Measurements from ENCODE around the gene RNF14.
A peak's percentile ranks its signal among the peaks of the same experiment; 100 is the strongest.

RNF14 gene

DNA sequence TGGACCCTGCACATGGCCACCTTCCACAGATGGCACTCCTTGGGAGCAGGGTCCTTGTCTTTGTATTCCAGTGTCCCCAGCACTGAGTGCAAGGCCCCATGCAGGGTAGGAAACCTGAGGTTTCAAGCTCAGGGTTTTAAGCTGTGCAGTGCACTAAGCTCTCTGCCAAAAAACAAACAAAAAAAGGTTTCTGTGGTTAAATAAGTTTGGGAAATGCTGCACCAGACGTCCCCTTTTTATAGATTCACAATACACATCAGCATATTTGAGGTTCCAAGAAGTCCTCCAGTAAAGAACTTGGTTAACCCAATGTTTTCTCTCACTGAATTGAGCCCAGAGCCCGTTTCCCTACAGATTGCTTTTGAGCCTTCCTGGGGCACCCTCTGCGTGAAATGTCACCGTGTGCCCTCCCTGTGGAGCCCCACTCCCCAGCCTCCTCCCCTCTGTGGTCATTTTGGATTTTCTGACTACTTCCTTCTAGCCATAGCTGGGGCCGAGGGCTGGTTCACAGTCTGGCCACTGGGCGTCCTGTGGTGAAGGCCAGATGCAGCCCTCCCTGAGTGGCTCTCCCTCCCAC is 28.1 kb upstream of the RNF14 start:
- H3K36me3 Mint-ChIP-seq: peaks cover 17 to 27% of the 10 kb centered on the region in 2 donors
- peak overlapping the region; percentile 75 for H3K27ac Mint-ChIP-seq
- ATAC-seq (replicated peaks) (peak; percentile 29 to 47), DNase-seq (no peak)
- H3K9me3 Mint-ChIP-seq: no peaks in the 10 kb centered on the region
- no peak overlapping the region for H3K4me3 Mint-ChIP-seq
- no peaks in the 10 kb centered on the region for H3K27me3 Mint-ChIP-seq
- peaks cover 3 to 11% of the 10 kb centered on the region in 2 donors for H3K4me1 Mint-ChIP-seq

DNA sequence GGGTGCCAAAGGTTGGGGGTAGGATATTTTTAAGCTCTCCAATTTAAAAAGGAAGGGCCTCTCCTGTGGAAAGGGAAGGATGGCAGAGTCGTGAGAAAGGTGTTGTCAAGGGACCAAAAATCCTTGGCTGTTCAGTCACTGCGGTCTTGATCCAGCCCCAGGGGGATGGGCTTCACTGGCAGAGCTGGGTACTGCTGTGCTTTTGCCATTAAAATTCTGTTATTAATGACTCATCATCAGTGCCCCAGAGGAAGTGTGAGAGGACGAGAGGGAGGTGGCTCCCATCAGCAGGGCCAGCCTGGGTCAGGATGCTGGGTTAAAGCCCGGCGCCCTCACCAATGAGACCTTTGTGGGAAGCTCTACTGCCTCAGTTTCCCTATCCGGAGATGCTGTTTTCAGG is 27.6 kb upstream of the RNF14 start:
- H3K27ac Mint-ChIP-seq: peak overlapping the region; percentile 75
- H3K4me1 Mint-ChIP-seq: peaks cover 3 to 11% of the 10 kb centered on the region in 2 donors
- no peak for DNase-seq
- ATAC-seq (replicated peaks): peak; percentile 31 to 39
- H3K27me3 Mint-ChIP-seq: no peaks in the 10 kb centered on the region
- peaks cover 14 to 24% of the 10 kb centered on the region in 2 donors for H3K36me3 Mint-ChIP-seq
- no peaks in the 10 kb centered on the region for H3K9me3 Mint-ChIP-seq
- H3K4me3 Mint-ChIP-seq: no peak overlapping the region

DNA sequence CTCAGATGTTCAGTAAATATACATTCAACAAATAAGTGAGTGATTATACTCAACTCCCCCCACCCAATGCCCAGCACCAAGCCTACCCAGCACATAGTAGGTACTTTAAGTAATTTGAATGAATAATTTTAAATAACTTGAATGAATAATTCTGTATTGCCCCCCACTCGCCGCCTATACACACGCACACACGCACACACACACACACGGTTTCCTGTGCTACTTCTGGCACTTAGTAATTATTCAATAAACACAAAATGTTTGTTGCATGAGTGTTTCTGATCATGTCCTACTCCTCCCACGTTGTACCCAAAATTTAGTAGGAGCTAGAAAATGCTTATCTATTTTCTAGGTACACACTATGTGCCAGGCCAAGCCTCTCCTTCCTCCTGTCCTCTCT is 27.1 kb upstream of the RNF14 start:
- DNase-seq (no peak), ATAC-seq (replicated peaks) (no peak)
- peaks cover 14 to 24% of the 10 kb centered on the region in 2 donors for H3K36me3 Mint-ChIP-seq
- no peaks in the 10 kb centered on the region for H3K27me3 Mint-ChIP-seq
- peaks cover 3 to 11% of the 10 kb centered on the region in 2 donors for H3K4me1 Mint-ChIP-seq
- no peak overlapping the region for H3K27ac Mint-ChIP-seq
- no peaks in the 10 kb centered on the region for H3K9me3 Mint-ChIP-seq
- H3K4me3 Mint-ChIP-seq: no peak overlapping the region

DNA sequence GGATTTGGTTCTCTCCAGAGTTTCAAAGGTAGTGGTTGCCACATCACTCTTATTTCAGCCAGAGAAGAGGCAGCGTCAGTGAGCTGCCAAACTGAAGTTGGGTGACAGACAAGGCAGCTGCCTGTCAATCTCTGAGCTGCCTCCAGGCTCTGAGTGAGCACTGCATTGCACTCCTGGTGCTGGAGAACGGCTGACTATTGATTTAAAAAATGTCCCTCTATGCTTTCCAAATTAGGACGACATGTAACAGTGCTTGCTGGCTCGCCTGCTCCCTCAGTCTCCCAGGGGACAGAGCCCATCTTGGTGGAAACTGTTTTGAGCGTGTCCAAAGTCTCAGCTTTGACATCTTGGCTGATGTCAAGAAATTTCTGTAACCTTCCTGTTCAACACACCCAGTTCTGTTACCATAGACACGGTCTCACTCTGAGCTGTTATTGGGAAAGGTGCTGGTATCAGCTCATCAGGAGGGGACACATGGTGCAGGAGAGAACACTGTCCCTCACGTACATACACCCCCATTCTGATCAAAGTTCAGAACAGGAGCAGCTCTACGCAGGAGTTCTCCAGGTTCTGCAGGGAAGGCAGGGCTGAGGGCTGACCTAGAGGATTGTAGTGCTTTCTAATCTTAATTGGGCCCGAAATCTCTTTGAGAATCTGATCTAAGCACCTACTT is 26.6 kb upstream of the RNF14 start:
- no peak overlapping the region for H3K4me3 Mint-ChIP-seq
- no peaks in the 10 kb centered on the region for H3K27me3 Mint-ChIP-seq
- H3K27ac Mint-ChIP-seq: no peak overlapping the region
- H3K4me1 Mint-ChIP-seq: peaks cover 3 to 11% of the 10 kb centered on the region in 2 donors
- ATAC-seq (replicated peaks): no peak
- no peak for DNase-seq
- H3K9me3 Mint-ChIP-seq: no peaks in the 10 kb centered on the region
- H3K36me3 Mint-ChIP-seq: peaks cover 10 to 19% of the 10 kb centered on the region in 2 donors

DNA sequence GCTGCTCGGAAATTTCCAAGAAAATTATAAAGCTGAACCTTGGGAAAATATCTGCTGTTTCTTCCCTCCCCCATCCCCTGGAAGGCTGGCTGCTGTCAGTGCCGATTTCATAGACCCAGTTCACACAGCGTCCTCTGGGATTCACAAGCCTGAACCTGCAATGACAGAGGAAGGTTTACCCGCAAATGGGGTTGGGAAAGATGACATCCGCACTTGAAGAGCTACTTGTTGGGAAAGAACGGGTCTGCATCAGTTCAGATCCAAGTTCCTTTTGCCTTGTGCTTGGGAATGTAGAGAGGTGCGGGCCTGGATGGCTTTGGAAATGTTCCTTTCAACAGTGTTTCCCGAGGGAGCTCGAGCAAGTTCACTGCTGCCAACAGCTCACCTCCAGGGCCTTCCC is 24.8 kb upstream of the RNF14 start:
- H3K27me3 Mint-ChIP-seq: no peaks in the 10 kb centered on the region
- H3K36me3 Mint-ChIP-seq: peaks cover 10 to 19% of the 10 kb centered on the region in 2 donors
- DNase-seq (no peak), ATAC-seq (replicated peaks) (no peak)
- no peak overlapping the region for H3K27ac Mint-ChIP-seq
- H3K4me1 Mint-ChIP-seq: peaks cover 3 to 11% of the 10 kb centered on the region in 2 donors
- no peak overlapping the region for H3K4me3 Mint-ChIP-seq
- H3K9me3 Mint-ChIP-seq: no peaks in the 10 kb centered on the region

DNA sequence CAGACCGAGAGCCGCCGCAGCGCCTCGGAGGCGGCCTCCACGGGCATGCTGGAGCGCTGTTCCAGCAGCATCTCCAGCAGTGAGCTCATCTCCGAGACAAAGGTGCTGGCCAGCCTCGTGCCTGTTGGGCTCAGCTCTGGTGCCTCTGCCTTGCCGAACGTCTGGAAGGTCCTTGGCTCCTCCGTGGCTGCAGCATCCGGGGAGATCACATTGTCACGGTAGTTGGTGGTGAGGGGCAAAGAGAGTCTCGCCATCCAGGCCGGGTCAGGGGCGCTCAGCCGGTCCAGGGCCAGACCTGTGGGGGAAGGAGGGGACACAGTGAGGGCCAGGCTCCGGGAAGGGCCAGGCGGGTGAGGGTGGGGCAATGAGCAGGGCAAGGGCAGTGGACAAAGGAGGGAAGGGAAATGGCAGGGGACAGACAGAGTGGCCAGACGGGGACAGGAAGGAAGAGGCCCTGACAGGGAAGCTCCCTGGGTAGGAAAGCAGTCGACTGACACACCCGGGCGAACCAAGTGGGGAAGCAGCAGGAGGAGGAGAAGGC is 23.3 kb upstream of the RNF14 start:
- Mint-ChIP-seq H3K27me3 (no peaks in the 10 kb centered on the region), H3K4me1 (peaks cover 3 to 9% of the 10 kb centered on the region in 2 donors)
- ATAC-seq (replicated peaks): no peak

DNA sequence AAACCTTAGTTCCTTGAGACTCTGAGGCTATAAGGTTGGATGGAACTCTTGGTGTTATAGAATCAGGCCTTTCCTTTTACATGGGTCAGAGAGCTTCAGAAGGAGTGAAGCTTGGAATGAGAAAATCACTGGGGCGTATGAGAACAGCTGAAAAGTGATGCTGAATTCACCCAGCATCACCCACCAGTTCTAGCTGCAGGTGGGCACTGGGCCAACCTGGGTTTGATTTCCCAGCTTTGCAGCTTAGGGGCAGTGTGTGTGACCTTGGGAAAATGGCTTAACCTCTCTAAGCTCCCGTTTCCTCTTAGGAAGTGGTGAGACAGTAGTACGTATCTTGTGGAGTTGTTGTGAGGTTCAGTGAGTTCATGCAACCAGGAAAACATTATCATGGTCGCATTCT is 21.6 kb upstream of the RNF14 start:
- no peak for ATAC-seq (replicated peaks)

More for the DNA sequence above, 23.3 kb upstream of the RNF14 start:
- H3K36me3 Mint-ChIP-seq: peaks cover 7 to 16% of the 10 kb centered on the region in 2 donors
- no peak overlapping the region for H3K4me3 Mint-ChIP-seq
- DNase-seq: no peak
- H3K27ac Mint-ChIP-seq: no peak overlapping the region
- H3K9me3 Mint-ChIP-seq: no peaks in the 10 kb centered on the region

DNA sequence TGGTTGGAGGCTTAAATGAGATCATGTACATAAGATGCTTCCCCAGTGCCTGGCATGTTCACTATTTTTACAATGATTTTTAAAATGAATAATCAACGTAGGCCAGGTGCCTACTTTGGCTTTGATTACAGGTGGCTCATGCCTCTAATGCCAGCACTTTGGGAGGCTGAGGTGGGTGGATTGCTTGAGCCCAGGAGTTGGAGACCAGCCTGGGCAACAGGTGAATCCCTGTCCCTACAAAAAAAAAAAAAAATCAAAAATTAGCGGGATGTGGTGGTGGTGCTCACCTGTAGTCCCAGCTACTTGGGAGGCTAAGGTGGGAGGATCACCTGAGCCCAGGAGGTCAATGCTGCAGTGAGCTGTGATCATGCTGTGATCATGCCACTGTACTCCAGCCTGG is 20.1 kb upstream of the RNF14 start:
- ATAC-seq (replicated peaks) (no peak), DNase-seq (no peak)
- peaks cover 0 to 11% of the 10 kb centered on the region in 2 donors for H3K27me3 Mint-ChIP-seq
- peaks cover 4 to 7% of the 10 kb centered on the region in 2 donors for H3K4me1 Mint-ChIP-seq
- no peak overlapping the region for H3K4me3 Mint-ChIP-seq
- H3K36me3 Mint-ChIP-seq: peaks cover 10 to 20% of the 10 kb centered on the region in 2 donors
- no peaks in the 10 kb centered on the region for H3K9me3 Mint-ChIP-seq
- no peak overlapping the region for H3K27ac Mint-ChIP-seq

More for the DNA sequence above, 21.6 kb upstream of the RNF14 start:
- DNase-seq: no peak
- Mint-ChIP-seq H3K27me3 (peaks cover 0 to 8% of the 10 kb centered on the region in 2 donors), H3K27ac (no peak overlapping the region), H3K9me3 (no peaks in the 10 kb centered on the region), H3K4me3 (no peak overlapping the region), H3K4me1 (peaks cover 4 to 7% of the 10 kb centered on the region in 2 donors), H3K36me3 (peaks cover 10 to 11% of the 10 kb centered on the region in 2 donors)

DNA sequence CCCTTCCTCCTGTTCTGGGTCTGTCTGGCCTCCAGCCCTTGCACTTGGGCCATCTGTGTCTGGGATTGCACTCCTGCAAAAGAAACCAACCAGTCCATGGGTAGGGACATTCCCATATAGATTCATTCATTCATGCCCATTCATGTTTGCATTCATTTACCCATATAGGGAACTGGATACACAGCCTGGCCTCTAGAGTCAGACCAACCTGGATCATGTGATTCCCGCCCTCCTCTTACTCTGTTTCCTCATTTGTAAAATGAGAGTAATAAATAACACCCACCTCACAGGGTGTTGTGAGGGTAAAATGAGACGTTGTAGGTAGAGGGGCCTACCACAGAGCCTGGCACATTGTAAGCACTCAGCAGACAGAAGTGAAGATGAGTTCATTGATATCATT is 19.4 kb upstream of the RNF14 start:
- H3K9me3 Mint-ChIP-seq: no peaks in the 10 kb centered on the region
- DNase-seq: no peak
- H3K36me3 Mint-ChIP-seq: peaks cover 10 to 20% of the 10 kb centered on the region in 2 donors
- H3K4me3 Mint-ChIP-seq: no peak overlapping the region
- no peak overlapping the region for H3K27ac Mint-ChIP-seq
- peaks cover 0 to 11% of the 10 kb centered on the region in 2 donors for H3K27me3 Mint-ChIP-seq
- no peak for ATAC-seq (replicated peaks)
- peaks cover 4 to 7% of the 10 kb centered on the region in 2 donors for H3K4me1 Mint-ChIP-seq

DNA sequence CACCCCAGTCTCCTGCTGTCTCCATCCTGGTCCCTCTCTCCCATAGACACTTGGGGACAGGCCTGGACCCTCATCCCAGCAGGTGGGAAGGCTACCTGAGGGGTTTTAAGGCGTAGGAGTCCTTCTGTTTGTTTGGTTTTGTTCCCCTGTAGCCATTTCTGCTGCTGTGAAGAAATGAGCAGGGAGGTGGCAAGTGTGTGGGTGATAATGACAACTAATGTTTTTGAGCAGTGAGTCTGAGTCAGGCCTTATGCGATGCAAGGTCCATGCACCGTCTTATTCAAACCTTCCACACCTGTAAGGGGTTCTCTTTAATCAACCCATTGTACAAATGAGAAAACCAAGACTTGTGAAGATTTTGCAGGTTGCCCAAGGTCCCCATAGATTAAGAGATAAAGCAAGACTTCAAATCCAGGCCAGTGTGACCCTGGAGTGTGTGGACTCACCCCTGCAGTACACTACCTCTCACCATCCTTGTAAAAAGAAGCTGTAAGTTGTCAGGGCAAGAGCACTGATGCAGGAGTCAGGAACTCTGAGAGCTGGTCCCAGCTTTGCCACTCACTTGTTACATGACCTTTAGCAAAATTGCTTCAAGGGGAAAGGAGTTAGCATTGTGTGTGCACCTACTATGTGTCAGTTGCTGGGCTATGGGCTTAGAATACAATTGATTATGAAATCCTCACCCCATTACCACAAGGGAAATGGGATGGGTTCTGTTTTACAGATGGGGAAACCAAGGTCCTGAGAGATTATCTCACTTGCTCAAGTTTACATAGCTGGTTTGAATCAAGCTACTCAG is 18.5 kb upstream of the RNF14 start:
- H3K27me3 Mint-ChIP-seq: peaks cover 0 to 11% of the 10 kb centered on the region in 2 donors
- ATAC-seq (replicated peaks) (no peak), DNase-seq (no peak)
- no peak overlapping the region for H3K4me3 Mint-ChIP-seq
- H3K4me1 Mint-ChIP-seq: peaks cover 4 to 7% of the 10 kb centered on the region in 2 donors
- no peaks in the 10 kb centered on the region for H3K9me3 Mint-ChIP-seq
- H3K36me3 Mint-ChIP-seq: peaks cover 10 to 20% of the 10 kb centered on the region in 2 donors
- H3K27ac Mint-ChIP-seq: no peak overlapping the region

DNA sequence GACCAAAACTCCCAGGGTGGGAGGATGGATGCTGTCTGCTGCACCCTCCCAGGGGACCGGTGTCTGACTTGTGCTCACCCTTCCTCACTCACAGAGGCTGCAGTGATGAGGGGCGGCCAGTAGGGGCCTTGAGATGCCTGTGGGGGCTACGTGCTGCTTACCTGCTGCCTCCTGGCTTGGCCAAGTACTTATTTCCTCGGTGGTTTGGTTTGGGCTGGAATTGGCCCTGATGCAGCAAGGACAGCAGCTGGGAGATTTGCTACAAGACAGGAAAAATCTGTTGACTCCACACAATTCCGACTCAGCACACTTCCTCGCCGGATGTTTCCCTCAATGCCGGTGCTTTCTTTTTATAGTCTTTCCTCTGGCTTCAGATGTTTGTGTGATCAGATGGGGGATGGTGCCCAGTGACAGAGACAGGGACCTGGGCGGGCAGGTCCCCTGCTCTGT is 17.5 kb upstream of the RNF14 start:
- H3K36me3 Mint-ChIP-seq: peaks cover 10 to 22% of the 10 kb centered on the region in 2 donors
- H3K4me3 Mint-ChIP-seq: peak overlapping the region in 1 of 2 donors; percentile 22
- ATAC-seq (replicated peaks): peak; percentile 79 to 91
- DNase-seq: no peak
- peaks cover 4 to 7% of the 10 kb centered on the region in 2 donors for H3K4me1 Mint-ChIP-seq
- H3K27ac Mint-ChIP-seq: no peak overlapping the region
- H3K9me3 Mint-ChIP-seq: no peaks in the 10 kb centered on the region
- H3K27me3 Mint-ChIP-seq: peaks cover 0 to 11% of the 10 kb centered on the region in 2 donors

DNA sequence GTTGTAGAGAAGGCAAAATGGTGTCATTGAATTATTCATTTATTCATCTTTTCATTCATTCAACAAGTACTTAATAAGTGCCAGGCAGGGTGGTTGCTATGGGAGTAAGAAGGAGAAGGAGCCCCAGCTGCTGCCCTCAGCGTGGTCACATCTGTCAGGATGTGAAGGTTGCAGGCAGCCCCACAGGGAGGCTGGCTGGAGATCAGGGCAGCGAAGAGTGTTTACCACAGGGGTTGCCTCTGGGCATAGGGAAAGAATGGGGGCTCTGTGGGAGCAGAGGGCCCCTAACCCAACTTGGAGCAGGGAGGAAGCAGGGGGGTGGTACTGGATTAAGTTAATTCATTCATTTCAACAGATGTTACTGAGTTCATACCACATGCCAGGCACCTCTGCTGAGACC is 16.9 kb upstream of the RNF14 start:
- ATAC-seq (replicated peaks): no peak
- no peak overlapping the region for H3K4me3 Mint-ChIP-seq
- peaks cover 0 to 11% of the 10 kb centered on the region in 2 donors for H3K27me3 Mint-ChIP-seq
- peaks cover 10 to 22% of the 10 kb centered on the region in 2 donors for H3K36me3 Mint-ChIP-seq
- H3K27ac Mint-ChIP-seq: peak overlapping the region; percentile 43
- no peak for DNase-seq
- no peaks in the 10 kb centered on the region for H3K9me3 Mint-ChIP-seq
- H3K4me1 Mint-ChIP-seq: peaks cover 4 to 7% of the 10 kb centered on the region in 2 donors

DNA sequence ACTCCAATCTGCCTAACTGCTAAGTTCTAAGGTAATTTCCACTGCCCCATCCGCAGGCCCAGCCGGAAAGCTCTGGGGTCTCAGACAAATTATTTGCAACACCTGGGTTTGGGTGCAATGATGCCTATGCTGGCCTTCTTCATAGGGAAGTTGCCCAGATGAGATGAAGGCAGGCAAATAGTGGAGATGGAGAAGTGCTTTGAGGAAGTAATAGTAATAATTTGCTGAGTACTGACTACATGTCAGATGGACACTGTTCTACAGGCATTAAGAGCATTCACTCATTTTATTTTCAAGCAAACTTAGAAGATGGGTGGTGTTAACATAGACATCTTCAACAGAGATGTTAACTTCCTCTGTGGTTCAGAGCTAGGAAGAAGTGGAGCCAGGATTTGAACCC is 14.7 kb upstream of the RNF14 start:
- ATAC-seq (replicated peaks) (no peak), DNase-seq (no peak)
- peaks cover 4 to 11% of the 10 kb centered on the region in 2 donors for H3K27me3 Mint-ChIP-seq
- H3K9me3 Mint-ChIP-seq: no peaks in the 10 kb centered on the region
- H3K4me3 Mint-ChIP-seq: no peak overlapping the region
- peaks cover 9 to 16% of the 10 kb centered on the region in 2 donors for H3K4me1 Mint-ChIP-seq
- peaks cover 13 to 20% of the 10 kb centered on the region in 2 donors for H3K36me3 Mint-ChIP-seq
- no peak overlapping the region for H3K27ac Mint-ChIP-seq

DNA sequence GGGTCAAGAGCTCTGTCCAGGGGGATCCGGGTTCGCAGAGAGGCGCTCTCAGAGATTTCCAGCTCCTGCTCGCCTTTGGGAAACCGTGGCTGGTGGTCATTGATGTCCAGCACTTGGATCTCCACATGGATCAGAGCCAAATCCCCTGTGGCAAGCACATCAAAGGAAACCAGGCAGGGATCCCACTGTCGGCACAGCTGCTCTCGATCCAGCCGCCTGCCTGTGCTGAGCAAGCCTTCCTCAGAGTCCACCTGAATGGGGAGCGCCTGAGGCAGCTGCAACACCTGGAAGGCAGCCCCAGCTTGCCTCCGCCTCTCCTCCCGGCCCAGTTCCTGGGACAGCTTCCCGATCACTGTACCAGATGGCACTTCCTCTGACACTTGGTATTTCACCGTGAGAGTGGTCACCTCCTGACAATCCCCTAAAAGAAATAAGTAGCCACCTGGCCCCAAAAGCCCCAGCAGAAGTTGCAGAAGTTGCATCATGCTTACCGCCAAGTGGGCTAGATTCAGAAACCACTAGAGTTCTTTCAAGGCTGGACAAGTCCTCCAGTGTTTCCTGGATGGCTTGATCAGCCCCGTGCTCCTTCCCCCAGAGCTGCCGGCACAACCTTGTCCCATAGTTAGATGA is 11.4 kb upstream of the RNF14 start:
- DNase-seq: no peak
- Mint-ChIP-seq H3K9me3 (no peaks in the 10 kb centered on the region), H3K27me3 (peaks cover 1 to 11% of the 10 kb centered on the region in 2 donors), H3K4me1 (peaks cover 17 to 25% of the 10 kb centered on the region in 2 donors), H3K36me3 (peaks cover 7 to 9% of the 10 kb centered on the region in 2 donors), H3K27ac (no peak overlapping the region), H3K4me3 (no peak overlapping the region)
- ATAC-seq (replicated peaks): no peak
